HG03135 (cell line): ENCODE measurements around the gene ARHGAP26.

Experiments
- ATAC-seq: cut with Tn5 transposase; IDR thresholded peaks from one replicate; pipeline ENCODE4 v1.9.1; 2021; ENCODE audit warnings: mild to moderate bottlenecking, moderate library complexity; ENCODE audit not compliant: unreplicated experiment

ARHGAP26 gene, protein sequence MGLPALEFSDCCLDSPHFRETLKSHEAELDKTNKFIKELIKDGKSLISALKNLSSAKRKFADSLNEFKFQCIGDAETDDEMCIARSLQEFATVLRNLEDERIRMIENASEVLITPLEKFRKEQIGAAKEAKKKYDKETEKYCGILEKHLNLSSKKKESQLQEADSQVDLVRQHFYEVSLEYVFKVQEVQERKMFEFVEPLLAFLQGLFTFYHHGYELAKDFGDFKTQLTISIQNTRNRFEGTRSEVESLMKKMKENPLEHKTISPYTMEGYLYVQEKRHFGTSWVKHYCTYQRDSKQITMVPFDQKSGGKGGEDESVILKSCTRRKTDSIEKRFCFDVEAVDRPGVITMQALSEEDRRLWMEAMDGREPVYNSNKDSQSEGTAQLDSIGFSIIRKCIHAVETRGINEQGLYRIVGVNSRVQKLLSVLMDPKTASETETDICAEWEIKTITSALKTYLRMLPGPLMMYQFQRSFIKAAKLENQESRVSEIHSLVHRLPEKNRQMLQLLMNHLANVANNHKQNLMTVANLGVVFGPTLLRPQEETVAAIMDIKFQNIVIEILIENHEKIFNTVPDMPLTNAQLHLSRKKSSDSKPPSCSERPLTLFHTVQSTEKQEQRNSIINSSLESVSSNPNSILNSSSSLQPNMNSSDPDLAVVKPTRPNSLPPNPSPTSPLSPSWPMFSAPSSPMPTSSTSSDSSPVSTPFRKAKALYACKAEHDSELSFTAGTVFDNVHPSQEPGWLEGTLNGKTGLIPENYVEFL

DNA sequence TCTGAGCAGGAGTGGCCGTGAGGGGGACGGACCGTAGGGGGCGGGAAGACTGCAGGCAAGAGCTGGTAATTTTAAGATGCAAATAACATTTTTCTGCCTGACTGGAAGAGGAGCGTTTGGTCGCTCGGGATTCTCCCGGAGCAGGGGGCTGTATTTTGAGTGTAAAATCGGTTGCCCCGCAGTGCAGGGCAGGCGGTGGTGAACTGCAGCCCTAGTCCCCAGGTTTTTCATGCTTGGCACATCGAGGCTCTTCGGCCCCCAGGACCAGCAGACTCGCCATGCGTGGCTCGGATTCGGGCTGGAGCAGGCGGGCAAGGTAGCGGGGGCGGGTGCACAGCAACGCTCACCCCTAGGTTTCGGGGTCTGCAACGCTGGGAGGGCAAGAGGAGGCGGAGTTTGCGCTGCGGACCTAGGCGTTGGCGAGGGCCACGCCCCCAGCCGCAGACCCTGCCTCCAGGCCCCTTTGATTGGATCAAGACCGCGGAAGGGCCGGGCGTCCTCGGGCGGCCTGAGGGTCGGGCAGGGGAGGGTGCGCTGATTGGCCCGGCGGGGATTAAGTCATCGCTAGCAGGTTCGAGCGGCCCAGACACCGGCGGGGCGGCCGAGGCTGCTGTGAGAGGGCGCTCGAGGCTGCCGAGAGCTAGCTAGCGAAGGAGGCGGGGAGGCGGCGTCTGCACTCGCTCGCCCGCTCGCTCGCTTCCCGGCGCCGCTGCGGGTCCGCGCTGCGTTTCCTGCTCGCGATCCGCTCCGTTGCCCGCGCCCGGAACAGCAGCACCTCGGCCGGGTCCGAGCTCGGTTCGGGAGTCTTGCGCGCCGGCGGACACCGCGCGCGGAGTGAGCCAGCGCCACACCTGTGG, at the start of gene ARHGAP26:
Gene ARHGAP26, plus strand, starts transcription at position 585 of the 857 bp plus-strand sequence. CDS start 385 bp downstream, outside the sequence.
- ATAC-seq: peak; percentile 98

DNA sequence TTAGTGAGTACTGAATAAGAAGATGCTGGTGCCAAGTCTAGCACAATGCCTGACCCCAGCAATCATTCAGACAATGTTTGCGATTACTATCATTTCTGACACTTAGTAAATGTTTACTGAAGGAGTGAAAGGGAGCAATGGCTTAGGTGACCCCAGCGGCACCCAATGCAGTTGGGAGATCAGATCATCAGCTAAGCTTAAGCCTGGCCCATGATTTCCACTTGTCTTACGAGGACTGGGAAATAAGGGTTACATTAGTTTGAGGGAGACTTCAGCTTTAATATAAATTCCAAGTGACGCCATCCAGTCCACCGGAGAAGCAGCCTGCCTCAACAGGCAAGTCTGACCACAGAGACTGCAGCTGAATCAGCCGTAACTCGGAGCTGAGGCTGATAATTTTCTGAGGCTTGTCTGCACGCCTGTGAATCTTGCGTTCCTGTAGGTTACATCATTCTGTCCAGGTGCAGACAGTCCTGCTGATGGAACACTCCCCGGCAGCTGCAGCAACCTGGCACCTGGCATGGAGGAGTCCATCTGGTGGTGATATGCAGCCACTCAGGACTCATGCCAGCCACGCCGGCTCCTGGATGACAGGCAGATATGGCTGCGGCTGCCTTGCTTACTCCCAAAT, 49.4 kb upstream of the ARHGAP26 start:
- ATAC-seq: no peak

DNA sequence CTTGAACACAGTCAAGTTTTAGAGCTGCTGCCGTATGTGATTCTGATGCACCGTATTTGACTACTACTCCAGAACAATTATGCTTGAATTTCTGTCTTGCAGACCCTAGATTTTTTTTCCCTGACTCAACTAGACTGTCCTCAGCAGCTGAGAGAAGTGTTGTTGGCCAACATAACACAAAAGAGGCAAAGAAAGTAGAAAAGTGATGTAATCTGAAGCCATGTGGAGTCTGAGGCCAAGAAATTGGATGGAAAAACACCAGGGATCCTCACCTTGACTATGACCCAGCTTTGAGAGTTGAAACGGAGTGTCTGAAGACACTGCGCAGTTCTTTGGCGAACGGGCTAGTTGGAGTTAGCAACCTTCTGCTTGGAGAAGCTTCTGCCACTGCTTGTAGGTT, 48.0 kb upstream of the ARHGAP26 start:
- no peak for ATAC-seq

DNA sequence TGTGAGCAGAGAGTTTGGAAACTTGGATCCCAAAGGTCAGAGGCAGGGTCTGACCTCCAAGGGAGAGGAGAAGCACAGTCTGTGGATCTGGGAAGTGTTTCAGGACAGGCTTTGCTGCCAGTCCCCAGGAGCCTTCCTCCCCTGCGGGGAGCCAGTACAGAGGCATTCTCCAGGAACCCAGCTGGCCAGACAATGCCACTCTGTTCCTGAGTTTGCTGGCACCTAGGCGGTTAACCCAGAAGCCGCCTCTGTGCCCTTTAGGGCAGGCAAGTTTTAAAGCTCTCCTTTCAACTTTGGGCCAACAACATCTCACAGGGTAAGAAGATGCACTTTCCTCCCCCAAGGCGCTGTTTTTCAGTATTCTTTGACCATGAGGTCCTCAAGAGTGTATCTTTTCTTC, 47.3 kb upstream of the ARHGAP26 start:
- ATAC-seq: no peak

DNA sequence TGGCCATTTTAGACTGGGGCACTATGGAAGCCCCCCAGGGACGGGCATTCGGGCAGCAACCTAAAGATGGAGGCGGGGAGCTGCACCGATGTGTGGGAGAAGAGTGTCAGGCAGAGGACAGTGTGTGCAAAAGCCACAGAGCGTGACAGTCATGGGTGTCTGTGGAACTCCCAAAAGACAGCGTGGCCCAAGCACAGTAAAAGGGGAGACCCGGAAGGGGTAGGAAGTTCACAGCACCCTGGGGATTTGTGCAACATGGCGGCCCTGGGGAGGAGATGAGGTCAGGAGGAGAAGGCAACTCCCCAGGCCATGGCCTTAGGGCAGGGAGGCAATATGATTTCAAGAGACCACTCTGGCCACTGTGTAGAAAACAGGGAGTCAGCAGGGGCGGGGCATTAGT, 45.4 kb upstream of the ARHGAP26 start:
- no peak for ATAC-seq

DNA sequence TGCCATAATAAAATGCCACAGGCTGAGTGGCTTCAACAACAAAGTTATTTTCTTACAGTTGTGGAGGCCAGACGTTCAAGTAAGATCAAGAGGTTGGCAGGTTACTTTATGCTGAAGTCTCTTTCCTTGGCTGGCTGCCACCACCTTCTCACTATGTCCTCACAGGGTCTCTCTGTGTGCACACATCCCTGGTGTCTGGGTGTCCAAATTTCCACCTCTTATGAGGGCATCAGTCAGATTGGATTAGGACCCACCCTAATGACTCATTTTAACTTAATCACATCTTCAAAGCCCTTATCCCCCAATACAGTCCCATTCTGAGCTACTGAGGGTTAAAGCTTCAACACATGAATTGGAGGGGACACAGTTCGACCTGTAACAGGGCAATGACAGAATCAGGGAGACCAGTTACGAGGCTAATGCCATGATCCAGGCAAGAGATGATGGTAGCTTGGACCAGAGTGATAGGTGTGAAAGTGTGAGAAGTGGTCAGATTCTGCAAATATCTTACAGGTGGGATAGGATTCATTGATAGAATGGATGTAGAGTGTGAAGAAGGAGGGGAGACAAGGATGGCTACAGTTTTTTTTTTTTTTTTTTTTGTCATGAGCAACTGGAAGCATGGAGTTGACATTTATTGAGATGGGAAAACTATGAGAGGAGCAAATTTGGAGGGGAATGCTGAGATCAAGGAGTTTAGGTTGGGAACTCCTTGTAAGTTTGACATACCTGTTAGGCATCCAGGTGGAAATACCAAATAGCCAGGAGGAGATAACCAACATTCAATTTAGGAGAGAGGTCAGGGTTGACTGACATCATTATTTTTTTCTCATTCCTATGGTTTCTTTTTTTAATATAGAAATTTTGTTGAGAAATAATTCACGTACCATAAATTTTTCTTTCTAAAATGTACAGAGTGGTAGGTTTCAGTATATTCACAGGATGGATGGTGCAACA, 44.7 kb upstream of the ARHGAP26 start:
- ATAC-seq: no peak

DNA sequence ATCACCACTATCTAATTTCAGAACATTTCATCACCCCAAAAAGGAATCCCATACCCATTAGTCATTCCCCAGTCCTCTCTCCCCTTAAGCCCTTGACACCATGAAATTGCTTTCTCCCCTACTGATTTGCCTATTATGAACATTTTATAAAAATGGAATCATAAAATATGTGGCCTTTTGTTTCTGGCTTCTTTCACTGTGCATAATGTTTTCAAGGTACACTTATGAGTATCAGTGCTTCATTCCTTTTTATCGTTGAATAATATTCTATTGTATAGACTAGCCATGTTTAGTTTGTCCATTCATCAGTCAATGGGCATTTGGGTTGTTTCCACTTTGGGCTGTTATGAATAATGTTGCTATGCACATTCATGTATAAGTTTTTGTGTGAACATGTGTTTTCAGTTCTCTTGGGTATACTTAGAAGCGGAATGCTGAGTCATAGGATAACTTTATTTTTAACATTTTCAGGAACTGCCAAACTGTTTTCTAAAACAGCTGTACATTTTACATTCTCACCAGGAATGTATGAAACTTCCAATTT, 43.9 kb upstream of the ARHGAP26 start:
- ATAC-seq: no peak

DNA sequence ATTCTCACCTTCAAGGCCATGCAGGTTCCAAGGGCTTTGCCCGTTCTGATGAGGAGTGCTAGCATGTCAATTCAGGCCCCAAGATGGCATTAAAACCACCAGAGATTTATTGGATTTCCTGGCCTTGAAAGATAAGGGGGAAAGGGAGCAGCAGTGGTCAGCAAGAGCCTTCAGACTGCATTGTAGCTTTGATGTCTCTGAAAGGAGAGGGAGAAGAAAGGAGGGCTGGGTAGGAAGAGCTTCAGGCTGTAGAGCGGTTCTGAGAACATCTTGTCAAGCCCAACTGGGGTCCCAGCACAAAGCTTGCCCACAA, 42.5 kb upstream of the ARHGAP26 start:
- ATAC-seq: no peak

DNA sequence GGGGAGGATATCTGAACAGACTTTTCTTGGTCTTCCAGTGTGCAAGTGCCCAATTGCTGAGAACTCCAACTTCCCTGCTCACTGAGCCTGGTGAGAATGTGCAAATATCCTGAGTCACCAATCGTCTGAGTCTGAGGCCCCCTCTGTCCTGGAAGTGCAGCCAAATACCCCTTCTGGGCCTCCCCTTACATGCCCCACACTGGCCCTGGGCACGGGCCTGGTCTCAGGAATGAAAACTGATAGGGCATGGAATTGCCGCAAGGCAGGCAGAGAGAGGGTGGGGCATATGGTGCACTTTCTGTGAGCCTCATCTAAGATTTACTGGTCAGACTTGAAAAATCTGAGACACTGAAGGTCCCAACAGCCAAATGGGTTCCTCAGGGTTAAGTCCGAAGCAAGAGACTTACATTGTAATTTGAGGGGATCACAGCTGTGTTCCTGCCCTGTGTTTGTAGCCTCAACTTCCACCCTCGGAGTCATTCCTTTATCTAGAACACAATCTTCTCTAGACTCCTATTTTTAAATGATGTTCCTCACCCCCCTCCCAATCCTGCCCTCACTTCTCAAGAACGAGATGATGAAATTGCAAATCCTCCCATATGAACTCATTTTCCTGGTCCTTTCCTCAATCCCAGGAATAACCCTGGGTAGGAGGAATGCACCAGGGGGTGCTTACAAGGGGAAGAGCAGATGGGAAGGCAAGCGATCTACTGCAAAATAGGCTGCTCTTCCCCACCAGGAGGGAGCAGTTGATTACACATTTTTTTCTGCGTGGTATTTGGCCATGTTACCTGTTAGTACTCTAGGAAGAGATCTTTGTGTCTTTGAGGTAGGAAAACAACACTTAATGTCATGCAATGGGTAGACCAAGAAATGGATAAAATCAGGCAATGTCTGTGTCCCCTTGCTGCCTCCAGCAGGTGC, 34.6 kb upstream of the ARHGAP26 start:
- ATAC-seq: no peak

DNA sequence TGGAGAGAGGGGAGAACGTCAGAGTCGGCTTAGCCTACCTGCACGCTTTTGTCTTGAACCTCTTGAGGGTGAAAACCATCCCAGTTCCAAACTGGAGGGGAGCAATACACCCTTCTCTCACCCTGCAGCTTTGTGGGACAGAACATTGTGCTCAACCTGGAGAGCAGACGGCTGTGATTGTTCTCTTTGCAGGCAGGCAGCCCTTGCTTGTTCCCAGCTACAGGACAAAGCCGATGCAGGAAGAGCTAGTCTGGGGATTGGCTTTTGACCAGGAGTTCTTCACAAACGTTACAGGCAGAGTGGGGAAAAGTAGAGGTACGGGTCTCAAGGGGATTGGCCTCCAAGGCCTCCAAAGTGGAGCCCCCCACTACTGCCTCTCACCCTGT, 33.9 kb upstream of the ARHGAP26 start:
- no peak for ATAC-seq

DNA sequence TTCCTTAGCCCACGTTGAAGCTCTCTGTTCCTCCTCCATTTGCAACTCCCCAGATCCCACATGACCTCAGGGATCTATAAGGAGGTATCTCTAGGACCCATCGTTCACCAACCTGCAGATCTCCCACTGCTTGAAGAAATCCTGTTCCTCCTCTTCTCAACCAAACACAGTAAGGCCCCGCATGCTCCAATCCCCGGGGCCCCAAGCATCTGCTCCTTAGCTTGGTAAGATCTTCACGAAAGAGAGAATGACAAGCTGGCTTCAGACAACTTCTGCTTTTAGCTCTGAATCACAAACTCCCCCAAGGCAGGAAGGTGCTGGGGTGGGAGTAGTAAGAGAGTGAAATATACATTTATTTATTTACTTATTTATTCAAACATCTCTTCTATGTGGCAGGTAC, 33.0 kb upstream of the ARHGAP26 start:
- ATAC-seq: no peak

DNA sequence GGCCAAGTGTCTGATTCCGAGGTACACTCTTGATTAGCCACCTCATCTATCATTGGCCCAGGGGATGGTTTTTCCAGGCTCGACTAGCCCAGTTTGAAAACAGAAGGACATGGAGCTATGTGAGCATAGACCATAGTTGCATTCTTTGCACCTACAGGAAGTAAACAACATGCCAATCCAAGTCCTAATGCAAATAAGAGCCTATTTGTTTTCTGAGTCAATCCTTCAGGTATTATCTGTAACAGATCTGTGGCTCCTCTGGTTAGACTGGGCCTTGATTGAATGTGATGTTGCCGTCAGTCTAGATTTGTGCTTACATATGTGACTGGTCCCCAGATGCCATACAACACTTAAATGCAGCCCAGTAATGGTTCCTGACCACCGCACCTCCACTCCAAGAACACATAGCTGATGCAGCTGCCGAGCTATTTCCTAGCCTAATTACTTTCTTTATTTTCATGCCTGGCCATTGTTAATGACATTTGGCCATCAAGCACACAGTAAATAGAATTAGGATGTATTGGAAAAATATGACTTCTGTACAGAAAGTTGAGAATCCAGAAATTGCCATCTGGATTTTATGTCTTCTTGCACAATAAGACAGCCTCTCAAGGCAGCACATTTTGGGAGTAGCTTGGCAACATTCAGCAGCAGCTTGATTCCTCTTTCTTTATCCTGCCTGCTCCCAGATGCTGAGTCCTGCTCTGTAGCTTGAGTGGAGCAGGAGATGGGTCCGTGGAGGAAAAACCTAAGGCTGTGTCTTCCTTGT, 29.5 kb upstream of the ARHGAP26 start:
- ATAC-seq: no peak

DNA sequence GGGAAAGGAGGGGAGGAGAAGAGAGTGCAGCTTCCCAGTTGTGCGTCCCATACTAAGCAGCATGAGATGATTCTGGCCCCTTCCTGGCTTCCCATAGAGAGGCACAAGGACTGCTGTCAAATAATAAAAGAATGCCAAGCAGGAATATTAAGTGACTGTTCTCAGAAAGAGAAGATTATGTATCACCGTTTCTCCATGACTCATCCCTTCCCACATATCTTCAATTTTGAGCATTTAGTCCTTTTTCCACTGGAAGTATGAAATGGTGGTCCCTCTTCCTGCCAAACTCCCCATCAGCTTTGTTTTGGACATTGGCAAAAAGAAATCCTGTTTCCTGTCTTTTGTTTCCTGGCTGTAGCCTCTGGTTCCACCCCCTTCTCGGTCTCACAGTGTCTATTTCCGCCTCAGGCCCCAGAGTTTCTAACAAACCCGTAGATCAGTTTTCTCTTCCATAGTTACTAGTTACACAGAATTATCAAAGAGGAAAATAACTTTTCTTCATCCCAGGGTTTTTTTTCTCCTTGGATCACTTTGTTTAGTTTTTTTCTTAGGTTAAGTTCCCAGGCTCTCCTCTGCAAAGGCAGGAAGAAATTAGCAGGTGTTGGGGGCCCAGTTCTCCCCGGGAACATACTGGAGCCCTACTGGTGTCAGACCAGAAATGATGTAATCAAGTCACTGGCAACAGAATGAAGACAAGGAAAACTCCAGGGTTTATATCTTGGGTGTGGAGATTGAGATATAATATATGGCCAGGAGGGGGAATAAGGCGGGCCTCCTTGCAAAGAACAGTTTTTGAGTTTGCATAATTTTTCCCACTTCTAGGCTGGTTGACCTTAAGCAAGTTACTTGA, 26.4 kb upstream of the ARHGAP26 start:
- no peak for ATAC-seq

DNA sequence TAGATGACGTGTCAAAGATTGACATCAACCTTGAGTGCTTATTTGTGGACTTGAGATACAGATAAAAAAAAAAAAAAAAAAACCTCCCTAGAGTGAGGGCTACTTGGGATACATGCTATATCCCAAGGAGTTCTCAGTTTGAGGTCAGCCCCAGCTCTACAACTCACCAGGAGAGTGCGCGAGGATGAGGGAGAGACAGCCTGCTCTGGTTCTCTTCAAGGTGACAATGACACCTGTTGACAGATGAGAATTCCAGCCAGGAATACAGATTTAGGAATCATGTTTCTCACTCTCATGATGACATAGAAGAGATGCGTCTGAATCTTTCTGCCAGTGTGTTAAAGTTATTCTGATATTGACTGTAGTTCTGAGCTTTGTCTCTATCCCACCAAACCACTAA, 24.9 kb upstream of the ARHGAP26 start:
- no peak for ATAC-seq

DNA sequence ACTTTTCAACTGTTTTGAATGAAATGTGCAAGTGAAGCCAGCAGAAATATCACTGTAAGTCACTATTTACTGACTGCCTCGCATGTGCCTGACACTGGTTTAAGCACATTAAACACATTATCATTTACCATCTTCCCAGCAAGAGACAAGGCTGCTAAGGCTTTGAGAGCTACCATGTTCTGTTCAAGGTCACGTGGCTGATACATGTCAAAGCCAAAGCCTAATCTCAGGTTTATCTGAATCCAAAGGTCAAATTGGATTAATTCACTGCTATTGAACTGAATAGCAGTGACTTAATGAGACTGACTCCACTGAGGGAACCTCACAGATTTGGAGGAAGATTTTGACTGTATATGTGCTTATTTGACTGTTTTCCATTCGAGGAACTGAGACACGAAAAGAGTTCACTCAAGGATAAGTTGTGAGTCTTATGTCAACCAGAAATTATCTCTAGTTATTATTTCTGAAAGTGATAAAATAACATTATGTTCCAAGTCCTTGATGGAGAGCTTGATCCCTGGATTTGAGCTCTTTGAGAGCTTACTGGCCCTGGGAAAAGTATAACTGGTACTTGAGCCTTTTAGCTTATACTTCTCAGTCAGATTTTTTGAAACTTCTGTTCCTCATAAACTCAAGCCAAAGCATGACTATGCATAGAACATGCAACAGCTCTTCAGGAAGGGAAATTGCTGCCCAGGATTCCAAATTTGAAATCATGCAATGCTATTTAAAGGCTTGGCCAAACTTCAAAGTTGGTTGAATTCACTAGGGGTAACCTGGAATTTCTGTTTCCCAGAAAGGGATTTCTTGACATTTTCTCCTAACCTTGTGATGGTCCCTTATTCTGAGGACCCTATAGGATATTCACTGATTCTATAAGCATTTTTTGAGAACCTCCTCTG, 23.4 kb upstream of the ARHGAP26 start:
- ATAC-seq: no peak

DNA sequence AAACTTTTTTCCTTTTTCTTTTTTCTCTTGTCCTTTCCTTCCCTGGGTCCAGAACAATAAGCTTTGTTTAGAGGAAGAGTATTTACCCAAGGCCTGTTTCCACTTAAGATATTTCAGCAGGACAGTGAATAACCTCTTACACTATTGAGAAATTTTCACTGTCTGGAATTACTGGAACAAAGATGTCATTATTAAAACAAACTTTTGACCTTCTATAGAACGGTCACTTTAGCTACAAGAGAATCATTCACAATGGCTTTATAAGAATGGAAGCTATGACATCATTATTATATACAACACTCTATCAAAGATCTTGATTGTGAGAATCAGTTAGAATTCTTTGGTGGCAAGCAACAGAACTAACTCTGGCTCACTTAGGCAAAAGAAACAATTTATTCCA, 22.0 kb upstream of the ARHGAP26 start:
- ATAC-seq: no peak
